Panc1 (cell line): ENCODE results near the gene GULP1. TPM values are rescaled to one million over a fixed set of nuclear protein-coding genes. Genes with fewer than 3 reads are reported as not detected.
"Not testable (repeated sequence)": the region's sequence is repeated elsewhere in the genome, so short reads cannot be mapped to it uniquely, and the experiment has no call there.

Experiments used
- ATAC-seq: fragments of 200-7000 bp; cut with Tn5 transposase; 2 replicates; pipeline ENCODE4 v1.9.1; 2020; ENCODE audit warnings: mild to moderate bottlenecking, moderate library complexity
- BruUV-seq: library from RNA; stranded (reverse); fragments of 400-500 nt; replicated peaks from 2 replicates; lab custom pipeline; 2021; lab: Mats Ljungman, UMichigan
- CTCF ChIA-PET: fragments of 300-600 bp; sonication (Branson Sonifier 250); formaldehyde crosslinking; loops from one replicate; lab custom pipeline; 2022; ENCODE audit warnings: antibody characterized with exemption; lab: Charles Lee
- POLR2A ChIA-PET: fragments of 300-600 bp; sonication (Branson Sonifier 250); formaldehyde crosslinking; loops from one replicate; lab custom pipeline; 2022; ENCODE audit warnings: antibody characterized with exemption; lab: Charles Lee
- DNase-seq: peaks from one replicate; pipeline ENCODE4 v3.0.0-alpha.2; 2010; ENCODE audit warnings: low read depth, low spot score
- H3K27ac ChIP-seq: 2 replicates; pipeline ENCODE4 v1.5.1; 2011; ENCODE audit warnings: mild to moderate bottlenecking, low read length, inconsistent platforms
- H3K27me3 ChIP-seq: fragments of 200-500 bp; sonication (Bioruptor generic); 2 replicates; pipeline ENCODE4 v1.6.0; 2014; ENCODE audit warnings: low read length, inconsistent platforms; ENCODE audit not compliant: control insufficient read depth, insufficient read depth
- H3K36me3 ChIP-seq: fragments of 200-500 bp; sonication (Bioruptor generic); 2 replicates; pipeline ENCODE4 v1.5.1; 2014; ENCODE audit warnings: inconsistent platforms, mild to moderate bottlenecking, low read length, moderate library complexity; ENCODE audit not compliant: control insufficient read depth, insufficient read depth
- H3K4me1 ChIP-seq: 2 replicates; pipeline ENCODE4 v1.5.1; 2011; ENCODE audit warnings: inconsistent platforms, mild to moderate bottlenecking, low read length, moderate library complexity; ENCODE audit not compliant: control insufficient read depth, insufficient read depth
- H3K4me3 ChIP-seq, 2 experiments: 2 replicates each; pipeline ENCODE4 v1.5.1; 2011 to 2012; ENCODE audit warnings: low read depth in 2 of 2, low read length in 2 of 2, mild to moderate bottlenecking in 2 of 2, inconsistent platforms in 1 of 2, moderate library complexity in 1 of 2
- H3K9me3 ChIP-seq: fragments of 200-500 bp; sonication (Bioruptor generic); 2 replicates; pipeline ENCODE4 v1.5.1; 2014; ENCODE audit warnings: low read depth, mild to moderate bottlenecking, inconsistent platforms, low read length, moderate library complexity; ENCODE audit not compliant: control insufficient read depth, insufficient read depth
- POLR2AphosphoS5 ChIP-seq: IDR thresholded peaks from 2 replicates; pipeline ENCODE4 v1.6.1; 2012; ENCODE audit warnings: mild to moderate bottlenecking, low read depth, low read length, moderate library complexity
- SIN3A ChIP-seq: IDR thresholded peaks from 2 replicates; pipeline ENCODE4 v1.6.1; 2012; ENCODE audit warnings: low read depth, mild to moderate bottlenecking, low read length, moderate library complexity, borderline replicate concordance; ENCODE audit not compliant: insufficient read depth
- TCF7L2 ChIP-seq: IDR thresholded peaks from 2 replicates; pipeline ENCODE4 v1.6.1; 2011; ENCODE audit warnings: mild to moderate bottlenecking, low read depth, low read length, inconsistent platforms
- in situ Hi-C: cut with HindIII; loops from 2 replicates; pipeline ENCODE4 v1.10.0; 2016; ENCODE audit warnings: low sequenced_read_pairs, low pct_unique_long_range_greater_than_20kb
- intact Hi-C: fragments of 100-400 bp; cut with micrococcal nuclease; formaldehyde crosslinking; loops from one replicate; pipeline ENCODE4 v1.10.0; 2022; ENCODE audit not compliant: unreplicated experiment
- total RNA-seq: library from RNA; stranded (reverse); gene quantifications from one replicate; pipeline ENCODE4 v1.2.1, GENCODE V29; 2021; ENCODE audit not compliant: unreplicated experiment
- TF ChIP-seq, protein P1 (sequence below), 2 experiments: IDR thresholded peaks; 2 replicates each; pipeline ENCODE4 v1.6.1; 2011 to 2012; ENCODE audit warnings: low read depth in 2 of 2, control low read depth in 1 of 2, low read length in 1 of 2, mild to moderate bottlenecking in 1 of 2, moderate library complexity in 1 of 2; ENCODE audit not compliant: insufficient read depth in 1 of 2
- TF ChIP-seq, protein P2 (sequence below): fragments of 450-650 bp; IDR thresholded peaks from 2 replicates; pipeline ENCODE4 v1.5.1; 2017; ENCODE audit warnings: mild to moderate bottlenecking

Gene GULP1
- total RNA-seq, 1 experiment from 2014 or later, result 51.5 TPM

DNA sequence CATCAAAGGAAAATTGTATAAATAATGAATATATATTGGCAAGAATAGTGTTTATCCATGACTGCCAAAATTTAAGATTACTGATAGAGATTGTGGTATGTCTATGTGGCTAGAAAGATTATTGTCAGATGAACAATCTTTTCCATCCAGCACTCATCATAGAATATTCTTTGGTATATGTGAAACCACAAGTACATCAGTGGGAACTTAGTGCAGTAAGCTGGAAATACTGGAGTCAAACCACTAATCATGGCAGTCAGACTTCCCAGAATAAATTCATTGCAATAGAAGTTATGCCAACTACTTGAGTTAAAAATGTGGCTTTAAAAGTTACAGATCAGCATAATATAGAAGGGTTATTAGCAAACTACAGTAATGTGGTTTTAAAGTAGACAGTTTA is 310.3 kb downstream of the GULP1 start:
- ATAC-seq (no peak), DNase-seq (no peak)
- intact Hi-C loops, result no loop called here
- in situ Hi-C loops, result no loop called here
- TF ChIP-seq SIN3A (no peak), POLR2AphosphoS5 (no peak), TCF7L2 (no peak)
- TF ChIP-seq, protein P1, sequence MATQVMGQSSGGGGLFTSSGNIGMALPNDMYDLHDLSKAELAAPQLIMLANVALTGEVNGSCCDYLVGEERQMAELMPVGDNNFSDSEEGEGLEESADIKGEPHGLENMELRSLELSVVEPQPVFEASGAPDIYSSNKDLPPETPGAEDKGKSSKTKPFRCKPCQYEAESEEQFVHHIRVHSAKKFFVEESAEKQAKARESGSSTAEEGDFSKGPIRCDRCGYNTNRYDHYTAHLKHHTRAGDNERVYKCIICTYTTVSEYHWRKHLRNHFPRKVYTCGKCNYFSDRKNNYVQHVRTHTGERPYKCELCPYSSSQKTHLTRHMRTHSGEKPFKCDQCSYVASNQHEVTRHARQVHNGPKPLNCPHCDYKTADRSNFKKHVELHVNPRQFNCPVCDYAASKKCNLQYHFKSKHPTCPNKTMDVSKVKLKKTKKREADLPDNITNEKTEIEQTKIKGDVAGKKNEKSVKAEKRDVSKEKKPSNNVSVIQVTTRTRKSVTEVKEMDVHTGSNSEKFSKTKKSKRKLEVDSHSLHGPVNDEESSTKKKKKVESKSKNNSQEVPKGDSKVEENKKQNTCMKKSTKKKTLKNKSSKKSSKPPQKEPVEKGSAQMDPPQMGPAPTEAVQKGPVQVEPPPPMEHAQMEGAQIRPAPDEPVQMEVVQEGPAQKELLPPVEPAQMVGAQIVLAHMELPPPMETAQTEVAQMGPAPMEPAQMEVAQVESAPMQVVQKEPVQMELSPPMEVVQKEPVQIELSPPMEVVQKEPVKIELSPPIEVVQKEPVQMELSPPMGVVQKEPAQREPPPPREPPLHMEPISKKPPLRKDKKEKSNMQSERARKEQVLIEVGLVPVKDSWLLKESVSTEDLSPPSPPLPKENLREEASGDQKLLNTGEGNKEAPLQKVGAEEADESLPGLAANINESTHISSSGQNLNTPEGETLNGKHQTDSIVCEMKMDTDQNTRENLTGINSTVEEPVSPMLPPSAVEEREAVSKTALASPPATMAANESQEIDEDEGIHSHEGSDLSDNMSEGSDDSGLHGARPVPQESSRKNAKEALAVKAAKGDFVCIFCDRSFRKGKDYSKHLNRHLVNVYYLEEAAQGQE (IDR thresholded peaks at IDR 0.05; ENCODE audit: insufficient read depth in 1 of 2, low read depth in 2 of 2, low read length in 1 of 2), result no peak
- TF ChIP-seq, protein P2, sequence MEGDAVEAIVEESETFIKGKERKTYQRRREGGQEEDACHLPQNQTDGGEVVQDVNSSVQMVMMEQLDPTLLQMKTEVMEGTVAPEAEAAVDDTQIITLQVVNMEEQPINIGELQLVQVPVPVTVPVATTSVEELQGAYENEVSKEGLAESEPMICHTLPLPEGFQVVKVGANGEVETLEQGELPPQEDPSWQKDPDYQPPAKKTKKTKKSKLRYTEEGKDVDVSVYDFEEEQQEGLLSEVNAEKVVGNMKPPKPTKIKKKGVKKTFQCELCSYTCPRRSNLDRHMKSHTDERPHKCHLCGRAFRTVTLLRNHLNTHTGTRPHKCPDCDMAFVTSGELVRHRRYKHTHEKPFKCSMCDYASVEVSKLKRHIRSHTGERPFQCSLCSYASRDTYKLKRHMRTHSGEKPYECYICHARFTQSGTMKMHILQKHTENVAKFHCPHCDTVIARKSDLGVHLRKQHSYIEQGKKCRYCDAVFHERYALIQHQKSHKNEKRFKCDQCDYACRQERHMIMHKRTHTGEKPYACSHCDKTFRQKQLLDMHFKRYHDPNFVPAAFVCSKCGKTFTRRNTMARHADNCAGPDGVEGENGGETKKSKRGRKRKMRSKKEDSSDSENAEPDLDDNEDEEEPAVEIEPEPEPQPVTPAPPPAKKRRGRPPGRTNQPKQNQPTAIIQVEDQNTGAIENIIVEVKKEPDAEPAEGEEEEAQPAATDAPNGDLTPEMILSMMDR, result no peak
- Histone ChIP-seq H3K4me1 (no peaks in the 10 kb centered on the region), H3K27ac (no peak overlapping the region), H3K4me3 (no peak overlapping the region), H3K9me3 (no peaks in the 10 kb centered on the region), H3K36me3 (no peaks in the 10 kb centered on the region), H3K27me3 (no peaks in the 10 kb centered on the region)
- POLR2A ChIA-PET, result no interaction called here
- CTCF ChIA-PET, result no interaction called here
- BruUV-seq, result no TSS peak

DNA sequence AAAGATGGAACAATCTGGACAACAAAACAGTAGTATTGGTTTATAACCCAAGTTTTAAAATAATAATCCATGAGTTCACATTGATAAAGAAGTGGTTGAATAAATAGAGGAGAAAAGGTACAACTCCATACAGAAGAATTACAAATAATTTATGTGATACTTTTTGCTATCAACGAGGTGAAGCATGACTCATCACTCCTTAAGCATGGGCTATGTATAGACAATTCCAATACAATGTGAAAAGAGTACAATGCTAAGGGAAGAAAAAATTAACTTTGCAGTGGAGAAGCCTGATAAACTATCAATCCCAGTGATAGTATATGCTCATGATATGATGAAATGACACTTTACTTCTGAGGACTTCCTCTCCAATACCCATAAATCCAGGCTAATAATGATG is 312.9 kb downstream of the GULP1 start:
- CTCF ChIA-PET, result no interaction called here
- TF ChIP-seq, protein P1 (IDR thresholded peaks at IDR 0.05; ENCODE audit: insufficient read depth in 1 of 2, low read depth in 2 of 2, low read length in 1 of 2), result no peak
- TF ChIP-seq TCF7L2, result no peak
- no peak for ATAC-seq

DNA sequence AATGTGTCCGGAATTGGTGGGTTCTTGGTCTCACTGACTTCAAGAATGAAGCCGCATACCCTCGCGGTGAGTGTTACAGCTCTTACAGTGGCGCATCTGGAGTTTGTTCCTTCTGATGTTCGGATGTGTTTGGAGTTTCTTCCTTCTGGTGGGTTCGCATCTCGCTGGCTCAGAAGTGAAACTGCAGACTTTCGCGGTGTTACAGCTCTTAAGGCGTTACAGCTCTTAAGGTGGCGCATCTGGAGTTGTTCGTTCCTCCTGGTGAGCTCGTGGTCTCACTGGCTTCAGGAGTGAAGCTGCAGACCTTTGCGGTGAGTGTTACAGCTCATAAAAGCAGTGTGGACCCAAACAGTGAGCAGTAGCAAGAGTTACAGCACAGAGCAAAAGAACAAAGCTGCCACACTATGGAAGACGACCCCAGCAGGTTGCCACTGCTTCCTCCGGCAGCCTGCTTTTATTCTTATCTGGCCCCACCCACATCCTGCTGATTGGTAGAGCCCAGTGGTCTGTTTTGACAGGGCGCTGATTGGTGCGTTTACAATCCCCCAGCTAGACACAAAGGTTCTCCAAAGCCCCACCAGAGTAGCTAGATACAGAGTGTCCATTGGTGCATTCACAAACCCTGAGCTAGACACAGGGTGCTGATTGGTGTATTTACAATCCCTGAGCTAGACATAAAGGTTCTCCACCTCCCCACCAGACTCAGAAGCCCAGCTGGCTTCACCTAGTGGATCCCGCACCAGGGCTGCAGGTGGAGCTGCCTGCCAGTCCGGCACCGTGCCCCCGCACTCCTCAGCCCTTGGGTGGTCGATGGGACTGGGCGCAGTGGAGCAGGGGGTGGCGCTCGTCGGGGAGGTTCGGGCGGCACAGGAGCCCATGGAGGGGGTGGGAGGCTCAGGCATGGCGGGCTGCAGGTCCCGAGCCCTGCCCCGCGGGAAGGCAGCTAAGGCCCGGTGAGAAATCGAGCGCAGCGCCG is 314.2 kb downstream of the GULP1 start:
- H3K4me3 ChIP-seq, H3K9me3 ChIP-seq, POLR2A ChIA-PET, ATAC-seq, DNase-seq, H3K4me1 ChIP-seq, in situ Hi-C loops, BruUV-seq, H3K27ac ChIP-seq, H3K36me3 ChIP-seq, CTCF ChIA-PET, H3K27me3 ChIP-seq, intact Hi-C loops: not testable (repeated sequence)

More for the DNA sequence above, 312.9 kb downstream of the GULP1 start:
- POLR2A ChIA-PET, result no interaction called here
- in situ Hi-C loops (no loop called here), intact Hi-C loops (no loop called here)
- BruUV-seq, result no TSS peak
- no peak for DNase-seq
- H3K9me3 ChIP-seq, result no peaks in the 10 kb centered on the region
- no peak overlapping the region for H3K4me3 ChIP-seq
- no peaks in the 10 kb centered on the region for H3K36me3 ChIP-seq
- H3K27ac ChIP-seq, result no peak overlapping the region
- H3K27me3 ChIP-seq, result no peaks in the 10 kb centered on the region
- no peaks in the 10 kb centered on the region for H3K4me1 ChIP-seq

DNA sequence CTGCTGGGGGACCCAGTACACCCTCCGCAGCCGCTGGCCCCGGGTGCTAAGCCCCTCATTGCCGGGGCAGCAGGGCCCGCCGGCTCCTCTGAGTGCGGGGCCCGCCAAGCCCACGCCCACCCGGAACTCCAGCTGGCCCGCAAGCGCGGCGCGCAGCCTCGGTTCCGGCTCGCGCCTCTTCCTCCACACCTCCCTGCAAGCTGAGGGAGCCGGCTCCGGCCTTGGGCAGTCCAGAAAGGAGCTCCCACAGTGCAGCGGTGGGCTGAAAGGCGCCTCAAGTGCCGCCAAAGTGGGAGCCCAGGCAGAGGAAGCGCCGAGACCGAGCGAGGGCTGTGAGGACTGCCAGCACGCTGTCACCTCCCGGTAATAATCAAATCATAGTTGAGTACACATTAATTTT is 314.9 kb downstream of the GULP1 start:
- H3K27ac ChIP-seq, H3K36me3 ChIP-seq, CTCF ChIA-PET, H3K4me1 ChIP-seq, intact Hi-C loops, ATAC-seq, in situ Hi-C loops, BruUV-seq, H3K27me3 ChIP-seq, H3K9me3 ChIP-seq, H3K4me3 ChIP-seq, POLR2A ChIA-PET, DNase-seq: not testable (repeated sequence)
